Activated CD4-positive, alpha-beta T cell treated with anti-CD3 and anti-CD28 coated beads, Interleukin-2, amount 10 ng/mL, durations not matched to agents 7 days and 5 days (primary cell): Measurements from ENCODE around the gene THBD. TPM values are rescaled to one million over a fixed set of nuclear protein-coding genes. Genes with fewer than 3 reads are reported as not detected.

Experiments
- CTCF ChIA-PET: fragments of 350-600 bp; sonication (Branson Sonifier 250); formaldehyde crosslinking; loops from one replicate; lab custom pipeline; 2021; ENCODE audit warnings: antibody characterized with exemption; lab: Charles Lee
- POLR2A ChIA-PET: fragments of 350-600 bp; sonication (Branson Sonifier 250); formaldehyde crosslinking; loops from one replicate; lab custom pipeline; 2021; ENCODE audit warnings: antibody characterized with exemption; lab: Charles Lee
- DNase-seq: peaks from one replicate; pipeline ENCODE4 v3.0.0-alpha.2; 2020
- H3K27ac Mint-ChIP-seq: one replicate; pipeline ENCODE4 v1.8.0; 2021; ENCODE audit warnings: mild to moderate bottlenecking, moderate library complexity, mixed read lengths
- H3K27me3 Mint-ChIP-seq: one replicate; pipeline ENCODE4 v1.8.0; 2021; ENCODE audit warnings: mixed read lengths
- H3K36me3 Mint-ChIP-seq: one replicate; pipeline ENCODE4 v1.8.0; 2021; ENCODE audit warnings: low read depth, mixed read lengths
- H3K4me1 Mint-ChIP-seq: one replicate; pipeline ENCODE4 v1.8.0; 2021; ENCODE audit warnings: mixed read lengths
- H3K4me3 Mint-ChIP-seq: one replicate; pipeline ENCODE4 v1.8.0; 2021; ENCODE audit warnings: mild to moderate bottlenecking, moderate library complexity, mixed read lengths
- H3K9me3 Mint-ChIP-seq: one replicate; pipeline ENCODE4 v1.8.0; 2021; ENCODE audit warnings: mixed read lengths
- total RNA-seq, 2 experiments: library from RNA; stranded (reverse); gene quantifications; one replicate each; pipeline ENCODE4 v1.2.3, GENCODE V29; 2021

THBD gene
- total RNA-seq, 2 experiments from 2014 or later, result not detected

DNA sequence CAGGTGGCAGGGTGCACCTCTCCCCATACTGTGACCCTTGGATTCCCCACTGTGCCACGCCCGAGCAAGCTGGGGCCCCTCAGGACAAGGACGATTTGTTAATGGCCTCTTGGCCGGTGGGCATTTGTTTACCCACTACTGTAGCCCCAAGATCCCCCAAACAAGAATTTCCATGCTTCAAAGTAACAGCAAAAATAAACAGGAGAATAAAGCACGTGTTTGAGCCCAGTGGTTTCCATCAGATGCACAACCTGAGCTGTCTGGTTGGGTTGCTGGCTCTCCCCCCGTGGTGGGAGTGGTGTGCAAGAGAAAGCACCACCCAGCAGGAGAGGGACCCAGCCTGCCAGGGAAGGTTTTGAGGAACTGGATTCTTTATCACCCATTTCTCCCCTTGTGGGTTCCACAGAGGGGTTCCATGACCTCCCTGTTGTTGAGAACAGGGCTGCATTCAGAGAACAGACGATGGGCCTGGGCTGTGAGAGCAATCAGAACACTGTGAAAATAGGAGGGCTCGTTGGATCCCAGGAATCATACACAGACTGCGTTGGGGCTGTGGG, 31.9 kb upstream of the THBD start:
- H3K27me3 Mint-ChIP-seq, result peaks cover 10% of the 10 kb centered on the region
- no peak overlapping the region for H3K4me3 Mint-ChIP-seq
- ChIA-PET CTCF (no interaction called here), POLR2A (no interaction called here)
- no peak for DNase-seq
- no peaks in the 10 kb centered on the region for H3K36me3 Mint-ChIP-seq
- peaks cover 11% of the 10 kb centered on the region for H3K4me1 Mint-ChIP-seq
- H3K9me3 Mint-ChIP-seq, result no peaks in the 10 kb centered on the region
- H3K27ac Mint-ChIP-seq, result no peak overlapping the region

DNA sequence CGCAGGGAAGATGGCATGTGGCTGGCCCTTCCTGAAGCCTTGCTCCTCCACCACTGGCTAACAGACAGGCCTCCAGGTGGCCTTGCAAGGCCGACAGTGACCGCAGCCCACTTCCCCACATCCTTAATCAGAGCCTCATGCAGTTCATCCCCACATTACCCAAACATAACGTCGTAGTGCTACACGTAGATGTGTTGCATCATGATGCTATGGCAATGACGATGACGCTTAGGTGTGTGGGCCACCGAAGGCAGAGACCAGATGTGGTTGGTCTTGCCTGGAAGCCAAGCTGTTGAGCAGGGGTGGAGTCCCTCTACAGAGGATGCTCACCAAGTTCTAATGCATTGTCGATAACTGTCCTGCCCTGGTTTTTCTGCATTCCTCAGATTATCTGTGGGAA, 31.0 kb upstream of the THBD start:
- no peak overlapping the region for H3K27ac Mint-ChIP-seq
- no peaks in the 10 kb centered on the region for H3K9me3 Mint-ChIP-seq
- no peaks in the 10 kb centered on the region for H3K36me3 Mint-ChIP-seq
- DNase-seq, result no peak
- H3K27me3 Mint-ChIP-seq, result peaks cover 10% of the 10 kb centered on the region
- ChIA-PET POLR2A (no interaction called here), CTCF (no interaction called here)
- H3K4me3 Mint-ChIP-seq, result no peak overlapping the region
- H3K4me1 Mint-ChIP-seq, result peaks cover 8% of the 10 kb centered on the region

DNA sequence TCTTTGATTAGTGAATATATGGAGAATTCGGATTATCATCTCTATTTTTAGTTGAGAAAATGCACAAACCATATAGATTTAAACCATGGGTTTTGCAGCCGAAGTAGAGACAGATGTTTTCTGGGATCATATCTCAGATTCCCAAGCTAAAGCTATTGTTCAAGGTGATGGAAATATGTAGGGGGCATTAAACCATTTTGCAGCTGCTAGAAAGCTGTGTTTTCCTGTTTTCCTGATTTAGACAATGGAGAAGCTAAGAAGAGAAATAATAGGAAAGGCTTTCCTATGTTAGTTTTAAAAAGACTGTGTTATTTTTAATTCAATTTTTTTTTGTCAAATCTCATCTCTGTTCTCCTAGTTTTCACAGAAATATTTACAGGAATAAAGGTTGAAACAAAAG, 30.5 kb upstream of the THBD start:
- CTCF ChIA-PET, result no interaction called here
- Mint-ChIP-seq H3K27ac (no peak overlapping the region), H3K36me3 (no peaks in the 10 kb centered on the region), H3K4me1 (peaks cover 8% of the 10 kb centered on the region), H3K9me3 (no peaks in the 10 kb centered on the region), H3K27me3 (peaks cover 10% of the 10 kb centered on the region), H3K4me3 (no peak overlapping the region)
- no peak for DNase-seq
- POLR2A ChIA-PET, result no interaction called here

DNA sequence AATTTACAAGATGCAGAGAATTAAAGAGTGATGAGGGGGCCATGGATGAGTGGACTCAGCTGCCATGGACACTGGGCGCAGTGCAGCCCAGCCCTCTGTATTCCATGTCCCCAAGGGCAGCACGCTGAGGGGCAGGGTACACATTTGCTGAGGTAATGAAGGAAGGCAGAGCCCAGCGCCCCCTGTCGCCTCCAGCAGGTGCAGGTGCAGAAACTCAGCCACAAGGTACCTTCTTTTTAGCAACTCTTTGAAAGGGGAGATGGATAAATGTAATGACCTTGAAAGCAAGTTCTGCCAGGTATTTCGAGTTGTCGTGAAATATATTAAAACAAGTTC, 29.5 kb upstream of the THBD start:
- no peaks in the 10 kb centered on the region for H3K9me3 Mint-ChIP-seq
- no peak overlapping the region for H3K4me3 Mint-ChIP-seq
- no peak overlapping the region for H3K27ac Mint-ChIP-seq
- POLR2A ChIA-PET, result no interaction called here
- peaks cover 10% of the 10 kb centered on the region for H3K27me3 Mint-ChIP-seq
- DNase-seq, result no peak
- CTCF ChIA-PET, result no interaction called here
- H3K36me3 Mint-ChIP-seq, result no peaks in the 10 kb centered on the region
- peaks cover 8% of the 10 kb centered on the region for H3K4me1 Mint-ChIP-seq

DNA sequence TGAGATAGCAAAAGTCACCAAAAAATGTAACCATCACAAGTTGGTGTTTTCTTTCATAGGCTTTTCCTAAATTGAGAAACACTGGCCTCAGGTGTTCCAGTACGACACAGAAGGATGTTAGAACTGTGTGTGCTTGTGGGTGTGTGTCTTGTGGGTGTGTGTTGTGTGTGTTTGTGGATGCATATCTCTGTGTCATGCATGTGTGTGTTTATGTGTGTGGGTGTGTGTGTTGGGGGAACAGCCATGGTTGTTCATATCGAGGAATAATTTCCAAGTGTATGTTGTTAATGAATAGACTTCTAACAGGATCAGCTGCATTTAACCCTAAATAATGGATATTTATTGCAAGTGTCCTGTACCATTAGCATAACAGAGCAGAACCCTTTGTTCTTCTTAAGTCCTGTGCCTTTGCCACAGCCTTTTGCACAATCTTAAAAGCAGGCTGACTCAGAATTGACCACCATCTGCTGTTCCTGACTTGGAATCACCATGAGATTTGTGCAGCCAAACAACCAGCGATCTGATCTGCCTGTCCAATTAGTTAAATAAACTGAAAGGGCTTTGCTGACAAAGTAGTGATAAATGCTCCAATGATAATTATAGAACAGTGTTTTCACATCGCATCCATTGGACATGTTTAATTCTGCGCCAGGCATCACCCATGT, 29.0 kb upstream of the THBD start:
- DNase-seq, result no peak
- Mint-ChIP-seq H3K4me1 (peaks cover 8% of the 10 kb centered on the region), H3K4me3 (no peak overlapping the region), H3K9me3 (no peaks in the 10 kb centered on the region), H3K36me3 (no peaks in the 10 kb centered on the region), H3K27ac (no peak overlapping the region), H3K27me3 (peaks cover 10% of the 10 kb centered on the region)
- CTCF ChIA-PET, result no interaction called here
- POLR2A ChIA-PET, result no interaction called here

DNA sequence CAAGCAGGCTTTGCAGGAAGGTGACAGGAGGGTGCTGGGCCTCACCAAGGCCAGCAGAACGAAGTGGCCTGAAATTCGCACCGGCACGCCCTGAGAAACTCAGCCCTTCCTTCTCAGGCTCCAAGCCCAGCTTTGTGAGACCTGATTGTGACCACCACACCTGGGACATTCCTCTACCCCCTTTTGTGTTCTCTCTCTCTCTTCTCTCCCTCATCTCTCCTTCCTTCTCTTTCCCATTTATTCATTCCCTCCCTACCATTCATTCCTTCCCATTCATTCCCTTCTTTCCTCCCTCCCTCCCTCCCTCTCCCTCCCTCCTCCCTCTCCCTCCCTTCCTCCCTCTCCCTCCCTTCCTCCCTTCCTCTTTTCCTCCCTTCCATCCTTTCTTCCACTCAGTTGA, 27.8 kb upstream of the THBD start:
- no peaks in the 10 kb centered on the region for H3K9me3 Mint-ChIP-seq
- peaks cover 10% of the 10 kb centered on the region for H3K27me3 Mint-ChIP-seq
- CTCF ChIA-PET, result no interaction called here
- POLR2A ChIA-PET, result no interaction called here
- H3K27ac Mint-ChIP-seq, result no peak overlapping the region
- H3K4me3 Mint-ChIP-seq, result no peak overlapping the region
- peaks cover under 1% of the 10 kb centered on the region for H3K4me1 Mint-ChIP-seq
- no peak for DNase-seq
- H3K36me3 Mint-ChIP-seq, result no peaks in the 10 kb centered on the region

DNA sequence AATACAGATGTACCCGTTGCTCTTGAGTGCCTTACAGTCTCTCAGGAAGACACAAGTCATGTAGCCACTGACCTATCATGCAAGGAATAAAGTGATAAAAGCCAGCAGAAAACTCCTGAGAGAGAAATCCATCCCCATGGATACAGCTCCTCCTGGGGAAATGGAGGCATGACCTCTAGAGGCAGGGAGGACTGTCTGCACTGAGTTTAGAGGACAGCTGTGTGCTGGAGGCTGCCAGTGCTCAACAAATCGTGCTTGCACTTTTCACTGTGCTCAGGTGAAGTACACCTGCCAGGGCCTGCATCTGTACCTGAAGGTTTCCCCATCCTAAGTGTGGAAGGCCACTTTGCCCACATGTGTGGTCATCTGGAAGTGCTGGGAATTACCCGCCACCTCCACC, 24.6 kb upstream of the THBD start:
- Mint-ChIP-seq H3K27ac (no peak overlapping the region), H3K9me3 (no peaks in the 10 kb centered on the region), H3K27me3 (peaks cover 2% of the 10 kb centered on the region), H3K36me3 (no peaks in the 10 kb centered on the region), H3K4me3 (no peak overlapping the region), H3K4me1 (no peaks in the 10 kb centered on the region)
- ChIA-PET POLR2A (interaction anchor here (0.5 kb wide), 1 partner anchor 135 kb away, joined by 10 read pairs; no protein-coding TSS in a partner anchor), CTCF (no interaction called here)
- DNase-seq, result no peak

DNA sequence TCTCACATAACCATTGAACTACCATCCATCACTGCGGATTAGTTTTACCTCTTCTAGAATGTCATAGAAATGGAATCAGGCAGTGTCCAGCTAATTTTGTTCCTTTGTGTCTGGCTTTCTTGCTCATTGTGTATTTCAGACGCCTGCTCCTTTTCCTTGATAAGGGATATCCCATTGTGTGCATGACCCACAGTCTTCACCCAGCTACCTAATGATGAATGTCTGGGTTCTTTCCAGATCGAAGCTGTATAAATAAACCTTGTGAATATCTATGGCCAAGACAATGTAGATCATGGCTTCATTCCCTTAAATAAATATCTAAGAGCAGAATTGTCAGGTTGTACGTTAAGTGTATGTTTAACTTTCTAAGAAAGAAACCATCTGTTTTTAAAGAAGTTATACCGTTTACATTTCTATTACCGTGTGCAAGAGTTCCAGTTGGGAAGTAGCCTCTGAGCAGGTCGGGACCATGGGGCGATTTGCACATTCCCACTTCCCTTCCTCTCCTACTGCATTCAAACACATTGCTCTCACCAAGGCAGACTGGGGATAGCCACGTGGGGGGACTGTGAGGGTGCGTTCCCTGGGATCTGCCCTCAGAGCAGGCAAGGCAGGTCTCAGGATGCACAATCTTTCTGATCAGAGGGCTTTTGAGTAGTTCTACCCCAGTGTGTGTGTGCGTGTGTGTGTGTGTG, 23.6 kb upstream of the THBD start:
- ChIA-PET CTCF (interaction anchor here (0.6 kb wide), 1 partner anchor 280 kb away, joined by 3 read pairs; no protein-coding TSS in a partner anchor), POLR2A (no interaction called here)
- H3K9me3 Mint-ChIP-seq, result no peaks in the 10 kb centered on the region
- no peaks in the 10 kb centered on the region for H3K4me1 Mint-ChIP-seq
- no peak overlapping the region for H3K27ac Mint-ChIP-seq
- H3K4me3 Mint-ChIP-seq, result no peak overlapping the region
- H3K27me3 Mint-ChIP-seq, result no peaks in the 10 kb centered on the region
- DNase-seq, result no peak
- H3K36me3 Mint-ChIP-seq, result no peaks in the 10 kb centered on the region

DNA sequence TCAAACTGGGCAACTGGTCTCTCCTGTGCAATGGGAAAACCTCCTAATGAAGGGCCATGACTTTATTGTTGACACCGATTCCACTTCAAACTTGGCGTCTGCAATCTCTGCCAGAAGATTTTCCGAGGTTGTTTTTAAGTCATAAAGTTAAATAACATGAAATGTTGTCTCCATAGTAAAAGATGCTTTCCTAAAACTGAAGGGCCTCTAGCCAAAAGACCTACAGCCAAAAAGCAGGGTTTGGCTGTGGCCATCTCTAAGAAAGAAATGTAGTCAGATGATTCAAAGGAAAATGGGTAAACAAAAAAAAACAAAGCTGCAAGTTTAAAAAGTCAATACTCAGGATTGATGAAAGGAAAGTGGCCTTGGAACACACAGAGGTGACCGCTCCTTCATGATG, 22.5 kb upstream of the THBD start:
- Mint-ChIP-seq H3K27me3 (no peaks in the 10 kb centered on the region), H3K4me3 (no peak overlapping the region), H3K4me1 (no peaks in the 10 kb centered on the region), H3K27ac (no peak overlapping the region), H3K36me3 (no peaks in the 10 kb centered on the region), H3K9me3 (no peaks in the 10 kb centered on the region)
- CTCF ChIA-PET, result no interaction called here
- POLR2A ChIA-PET, result no interaction called here
- DNase-seq, result no peak

DNA sequence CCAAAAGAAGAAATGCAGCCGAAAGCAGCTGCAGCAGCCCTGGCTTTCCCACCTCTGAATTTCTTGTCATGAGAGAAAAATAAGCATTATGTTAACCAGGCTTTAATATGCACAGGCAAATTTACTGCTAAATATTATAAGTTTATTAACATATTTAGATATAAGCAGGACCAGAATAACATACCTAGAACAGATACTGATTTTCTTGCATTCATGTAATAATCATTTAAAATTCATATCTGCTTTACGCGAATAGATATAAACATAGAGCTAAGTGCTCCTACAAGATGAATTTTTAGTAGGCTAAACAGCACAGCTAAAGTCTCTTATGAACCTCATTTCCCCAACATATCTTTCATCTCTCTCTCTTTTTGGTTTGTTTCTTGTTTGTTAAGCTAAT, 21.9 kb upstream of the THBD start:
- POLR2A ChIA-PET, result no interaction called here
- H3K4me1 Mint-ChIP-seq, result no peaks in the 10 kb centered on the region

DNA sequence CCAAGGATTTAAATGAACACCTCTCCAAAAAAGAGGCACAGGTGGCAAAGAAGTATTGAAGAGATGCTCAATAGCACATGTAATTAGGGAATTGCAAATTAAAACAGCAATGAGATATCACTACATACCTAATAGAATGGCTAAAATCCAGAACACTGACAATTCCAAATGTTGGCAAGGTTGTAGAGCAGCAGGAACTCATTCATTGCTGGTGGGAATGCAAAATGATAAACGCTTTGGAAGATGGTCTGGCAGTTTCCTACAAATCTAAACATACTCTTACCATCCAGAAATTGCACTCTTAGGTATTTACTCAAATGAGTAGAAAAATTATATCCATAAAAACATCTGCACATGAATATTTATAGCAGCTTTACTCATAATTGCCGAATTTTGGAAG, 19.6 kb upstream of the THBD start:
- Mint-ChIP-seq H3K9me3 (no peaks in the 10 kb centered on the region), H3K27ac (no peak overlapping the region), H3K4me1 (no peaks in the 10 kb centered on the region), H3K4me3 (no peak overlapping the region), H3K27me3 (peaks cover 13% of the 10 kb centered on the region), H3K36me3 (no peaks in the 10 kb centered on the region)
- POLR2A ChIA-PET, result no interaction called here
- CTCF ChIA-PET, result no interaction called here
- DNase-seq, result no peak

More for the DNA sequence above, 21.9 kb upstream of the THBD start:
- Mint-ChIP-seq H3K27me3 (peaks cover 4% of the 10 kb centered on the region), H3K36me3 (no peaks in the 10 kb centered on the region), H3K27ac (no peak overlapping the region), H3K4me3 (no peak overlapping the region), H3K9me3 (no peaks in the 10 kb centered on the region)
- CTCF ChIA-PET, result no interaction called here
- no peak for DNase-seq

DNA sequence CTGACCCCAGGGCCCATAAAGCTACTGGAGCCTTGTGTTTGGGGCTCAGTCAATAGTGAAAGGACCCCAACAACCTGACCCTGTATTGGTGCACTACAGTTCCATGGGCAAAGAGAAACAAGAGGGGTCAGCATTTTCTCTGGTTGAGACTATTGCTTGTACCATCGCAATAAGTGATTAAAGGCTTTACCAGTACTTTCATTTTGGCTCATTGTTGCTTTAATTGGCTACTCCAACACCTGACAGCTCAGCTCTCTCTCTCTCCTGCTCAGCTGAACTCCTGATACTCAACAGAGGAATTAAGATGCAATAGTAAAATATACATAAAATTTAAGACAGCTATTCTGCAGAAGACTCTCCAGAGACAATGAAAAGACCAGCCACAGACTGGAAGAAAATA, 18.8 kb upstream of the THBD start:
- POLR2A ChIA-PET, result no interaction called here
- CTCF ChIA-PET, result no interaction called here
- no peaks in the 10 kb centered on the region for H3K9me3 Mint-ChIP-seq
- peaks cover 14% of the 10 kb centered on the region for H3K27me3 Mint-ChIP-seq
- H3K27ac Mint-ChIP-seq, result no peak overlapping the region
- H3K36me3 Mint-ChIP-seq, result no peaks in the 10 kb centered on the region
- no peak for DNase-seq
- no peaks in the 10 kb centered on the region for H3K4me1 Mint-ChIP-seq
- no peak overlapping the region for H3K4me3 Mint-ChIP-seq

DNA sequence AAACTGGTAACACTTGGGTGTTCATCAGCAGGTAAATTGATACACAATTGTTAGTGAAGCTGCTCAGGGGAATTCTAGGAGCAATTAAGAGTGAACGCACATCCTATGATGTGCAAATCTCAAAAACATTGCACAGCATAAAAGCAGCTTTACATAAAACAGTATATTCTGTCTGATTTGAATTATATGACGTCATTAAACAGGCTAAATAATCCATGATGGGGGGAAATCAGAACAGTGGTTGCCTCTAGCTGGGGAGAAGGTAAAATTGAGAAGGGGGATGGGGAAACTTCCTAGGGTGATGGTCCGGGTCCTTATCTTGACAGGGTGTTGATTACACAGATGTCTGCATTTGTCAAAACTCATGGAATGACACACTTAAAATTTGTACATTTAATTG, 17.3 kb upstream of the THBD start:
- ChIA-PET CTCF (no interaction called here), POLR2A (no interaction called here)
- H3K27ac Mint-ChIP-seq, result no peak overlapping the region
- DNase-seq, result no peak
- peaks cover 17% of the 10 kb centered on the region for H3K27me3 Mint-ChIP-seq
- H3K4me1 Mint-ChIP-seq, result no peaks in the 10 kb centered on the region
- H3K36me3 Mint-ChIP-seq, result no peaks in the 10 kb centered on the region
- no peaks in the 10 kb centered on the region for H3K9me3 Mint-ChIP-seq
- H3K4me3 Mint-ChIP-seq, result no peak overlapping the region
